GM18511 (cell line): Measurements from ENCODE around the gene NOG.

Experiments used
- ATAC-seq: cut with Tn5 transposase; IDR thresholded peaks from one replicate; pipeline ENCODE4 v1.9.1; 2021; ENCODE audit warnings: mild to moderate bottlenecking, moderate library complexity; ENCODE audit not compliant: unreplicated experiment

The NOG gene

DNA sequence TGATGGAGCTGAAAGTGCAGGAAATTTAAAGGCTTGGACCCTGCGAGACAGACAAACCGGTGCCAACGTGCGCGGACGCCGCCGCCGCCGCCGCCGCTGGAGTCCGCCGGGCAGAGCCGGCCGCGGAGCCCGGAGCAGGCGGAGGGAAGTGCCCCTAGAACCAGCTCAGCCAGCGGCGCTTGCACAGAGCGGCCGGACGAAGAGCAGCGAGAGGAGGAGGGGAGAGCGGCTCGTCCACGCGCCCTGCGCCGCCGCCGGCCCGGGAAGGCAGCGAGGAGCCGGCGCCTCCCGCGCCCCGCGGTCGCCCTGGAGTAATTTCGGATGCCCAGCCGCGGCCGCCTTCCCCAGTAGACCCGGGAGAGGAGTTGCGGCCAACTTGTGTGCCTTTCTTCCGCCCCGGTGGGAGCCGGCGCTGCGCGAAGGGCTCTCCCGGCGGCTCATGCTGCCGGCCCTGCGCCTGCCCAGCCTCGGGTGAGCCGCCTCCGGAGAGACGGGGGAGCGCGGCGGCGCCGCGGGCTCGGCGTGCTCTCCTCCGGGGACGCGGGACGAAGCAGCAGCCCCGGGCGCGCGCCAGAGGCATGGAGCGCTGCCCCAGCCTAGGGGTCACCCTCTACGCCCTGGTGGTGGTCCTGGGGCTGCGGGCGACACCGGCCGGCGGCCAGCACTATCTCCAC lies at the start of gene NOG:
TSS of gene NOG (plus strand) at position 54 of the 674 bp plus-strand sequence. CDS start at position 579, 525 bp downstream.
- ATAC-seq = peak; percentile 58

- ATAC-seq = no peak
Measured at GRCh38 chr17:56545106-56545505, 48.4 kb upstream of the NOG start.

DNA sequence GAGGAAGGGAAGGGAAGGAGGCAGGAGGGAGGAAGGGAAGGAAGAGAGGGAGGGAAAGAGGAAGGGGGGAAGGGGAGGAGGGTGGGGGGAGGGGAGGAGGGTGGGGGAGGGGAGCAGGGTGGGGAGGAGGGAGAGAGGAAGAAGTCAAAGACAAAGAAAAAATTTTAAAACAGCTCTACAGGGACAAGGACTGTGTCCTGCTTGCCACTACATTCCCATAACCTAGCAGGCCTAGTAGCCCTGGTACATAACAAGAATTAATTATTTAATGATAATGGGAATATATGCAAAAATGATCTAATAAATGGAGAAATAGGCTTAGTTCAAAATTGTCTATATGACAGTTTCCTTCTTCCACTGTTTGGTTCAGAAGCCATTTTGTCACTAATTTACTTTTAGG lies 47.6 kb upstream of the NOG start:
- ATAC-seq = no peak

DNA sequence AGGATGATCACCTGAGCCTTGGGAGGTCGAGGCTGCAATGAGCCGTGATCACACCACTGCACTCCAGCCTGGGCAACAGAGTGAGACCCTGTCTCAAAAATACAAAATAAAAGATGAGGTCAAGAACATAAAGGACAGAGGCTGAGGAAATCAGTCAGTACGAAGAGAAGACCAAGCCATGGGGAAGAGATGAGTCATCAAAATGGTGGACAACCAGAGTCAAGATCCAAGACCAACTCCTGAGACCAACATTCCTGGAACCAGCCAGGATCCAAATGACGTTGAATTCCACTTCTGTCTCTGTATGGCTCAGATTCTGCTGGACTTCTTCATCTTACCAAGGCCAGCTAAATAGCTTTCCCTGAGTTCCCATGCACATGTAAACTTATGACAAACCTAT lies 44.8 kb upstream of the NOG start:
- no peak for ATAC-seq

DNA sequence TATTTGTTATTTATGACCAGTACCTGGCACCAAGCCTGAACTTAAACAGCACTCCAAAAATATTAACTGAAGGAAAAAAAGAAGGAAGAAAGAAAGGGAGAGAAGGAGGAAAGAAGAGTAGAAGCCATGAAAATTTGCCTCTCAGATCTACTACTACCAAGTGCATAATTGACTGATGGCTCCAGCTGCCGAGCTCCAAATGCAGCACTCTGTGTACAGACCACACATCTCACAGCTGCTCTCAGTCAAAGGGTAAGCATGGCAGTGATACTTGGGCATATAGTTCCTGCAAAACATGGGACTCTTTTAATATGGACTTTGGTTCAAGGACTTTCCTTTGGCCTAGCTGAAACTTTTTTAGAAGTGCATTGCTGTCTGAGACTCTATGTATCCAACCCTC lies 44.0 kb upstream of the NOG start:
- no peak for ATAC-seq

DNA sequence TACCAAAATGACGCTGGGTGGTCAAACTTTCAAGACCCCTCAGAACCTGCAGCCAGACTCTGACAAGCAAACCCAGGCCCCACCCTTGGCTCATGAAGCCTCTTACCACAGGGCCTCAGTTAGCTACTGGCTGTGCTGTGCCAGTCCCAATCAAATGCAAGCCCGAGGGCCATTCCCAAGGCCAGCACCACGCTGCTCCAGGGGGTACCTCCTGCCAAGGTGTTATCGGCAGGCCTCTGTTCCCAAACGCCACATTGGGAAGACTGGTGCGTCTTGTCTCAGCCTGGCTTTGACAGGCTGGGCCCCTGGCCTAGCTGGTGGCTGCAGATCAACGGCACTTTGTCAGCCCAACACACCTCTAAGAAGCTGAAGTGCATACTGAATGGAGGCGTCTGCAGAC lies 35.8 kb upstream of the NOG start:
- no peak for ATAC-seq

DNA sequence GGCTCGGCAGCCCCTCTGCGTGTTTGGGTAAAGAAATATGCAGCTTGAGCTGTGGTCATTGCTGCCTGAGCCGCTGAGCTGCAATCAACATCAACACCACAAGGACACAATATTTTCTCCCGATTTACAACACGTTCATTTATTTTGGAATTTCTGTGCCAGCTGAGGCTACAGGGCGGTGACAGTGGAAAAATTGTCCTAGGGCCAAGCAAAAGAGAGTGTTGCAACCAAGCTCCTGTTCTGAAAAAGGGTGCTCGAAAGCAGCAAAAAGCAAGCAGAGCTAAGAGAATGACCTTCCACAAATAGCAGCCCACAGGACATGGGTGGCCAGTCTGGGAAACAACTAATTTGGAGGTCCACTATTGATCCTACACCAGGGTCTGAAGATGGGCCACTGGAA lies 35.4 kb upstream of the NOG start:
- ATAC-seq = no peak

GRCh38 chr17:56570199-56570598 lies 23.3 kb upstream of the NOG start:
- ATAC-seq = no peak

- no peak for ATAC-seq
Measured at GRCh38 chr17:56571456-56571855, 22.0 kb upstream of the NOG start.

GRCh38 chr17:56577190-56577842 lies 16.2 kb upstream of the NOG start:
- no peak for ATAC-seq

- ATAC-seq = no peak
Measured at GRCh38 chr17:56577843-56578204, 15.7 kb upstream of the NOG start.

DNA sequence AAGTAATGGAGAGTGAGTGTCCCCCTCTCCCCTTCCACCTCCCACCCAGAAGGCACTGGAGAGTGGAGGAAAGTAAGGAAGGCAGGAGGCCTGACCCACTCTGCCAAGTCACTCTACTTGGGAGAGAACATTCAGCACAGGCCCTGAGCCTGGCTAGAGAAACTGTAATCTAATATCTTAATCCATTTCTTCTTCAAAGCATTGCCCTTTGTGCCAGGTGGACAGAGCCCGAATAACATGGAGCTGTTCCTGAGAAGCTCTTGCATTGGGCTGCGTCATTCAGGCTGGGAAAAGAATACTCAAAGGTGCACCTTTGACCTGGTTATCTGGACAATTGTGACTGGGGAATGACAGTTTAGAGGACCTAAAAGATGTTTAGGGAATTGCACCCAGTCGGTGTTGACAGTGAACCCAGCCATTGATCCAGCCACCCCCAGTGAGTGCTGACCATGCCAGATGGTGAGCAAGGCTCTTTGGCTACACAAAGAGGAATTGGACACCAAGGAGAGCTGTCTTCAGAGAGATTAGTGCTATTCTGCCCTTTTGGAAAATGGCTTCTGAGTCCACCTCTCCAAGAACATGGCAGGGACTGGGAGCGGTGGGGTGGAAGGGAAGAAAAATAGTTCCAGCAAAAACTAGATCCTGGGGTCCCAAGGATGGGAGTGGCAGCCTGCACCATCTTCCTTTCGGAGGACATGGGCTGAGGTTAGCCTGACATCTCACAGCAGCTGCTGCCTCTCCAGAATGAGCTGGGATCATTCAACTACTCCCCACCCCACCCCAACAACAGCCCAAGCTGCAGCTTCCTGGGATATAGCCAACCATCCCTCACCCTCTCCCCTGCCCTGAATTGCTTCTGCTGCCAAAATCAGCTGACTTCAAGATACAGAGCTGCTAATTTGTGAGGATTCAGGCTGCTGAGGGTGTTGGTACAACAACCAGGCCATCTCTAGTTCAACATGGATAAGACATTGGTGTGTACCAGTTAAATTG lies 11.6 kb upstream of the NOG start:
- ATAC-seq = no peak

GRCh38 chr17:56583772-56584171 lies 9.7 kb upstream of the NOG start:
- ATAC-seq = no peak

DNA sequence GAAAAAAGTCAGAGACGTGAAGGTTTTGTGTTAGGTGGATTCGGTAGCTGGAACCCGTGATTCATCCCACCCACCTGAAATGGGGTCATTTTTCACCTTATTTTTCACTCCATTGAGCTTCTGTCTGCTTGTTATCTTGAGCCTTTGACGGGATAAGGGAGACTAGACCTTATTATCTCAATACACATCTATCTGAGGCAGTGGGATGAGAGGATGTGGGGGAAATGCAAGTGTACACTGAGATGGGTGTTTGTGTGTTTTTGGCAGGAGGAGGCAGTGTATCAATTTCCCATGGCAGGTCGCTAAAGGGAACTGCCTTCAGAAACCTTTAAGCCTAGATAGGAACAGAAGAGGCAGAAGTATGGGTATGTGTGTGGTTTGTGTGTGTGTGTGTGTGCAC lies 6.2 kb upstream of the NOG start:
- no peak for ATAC-seq

- peak; percentile 64 for ATAC-seq
Measured at GRCh38 chr17:56592487-56593085, 913 bp upstream of the NOG start.

DNA sequence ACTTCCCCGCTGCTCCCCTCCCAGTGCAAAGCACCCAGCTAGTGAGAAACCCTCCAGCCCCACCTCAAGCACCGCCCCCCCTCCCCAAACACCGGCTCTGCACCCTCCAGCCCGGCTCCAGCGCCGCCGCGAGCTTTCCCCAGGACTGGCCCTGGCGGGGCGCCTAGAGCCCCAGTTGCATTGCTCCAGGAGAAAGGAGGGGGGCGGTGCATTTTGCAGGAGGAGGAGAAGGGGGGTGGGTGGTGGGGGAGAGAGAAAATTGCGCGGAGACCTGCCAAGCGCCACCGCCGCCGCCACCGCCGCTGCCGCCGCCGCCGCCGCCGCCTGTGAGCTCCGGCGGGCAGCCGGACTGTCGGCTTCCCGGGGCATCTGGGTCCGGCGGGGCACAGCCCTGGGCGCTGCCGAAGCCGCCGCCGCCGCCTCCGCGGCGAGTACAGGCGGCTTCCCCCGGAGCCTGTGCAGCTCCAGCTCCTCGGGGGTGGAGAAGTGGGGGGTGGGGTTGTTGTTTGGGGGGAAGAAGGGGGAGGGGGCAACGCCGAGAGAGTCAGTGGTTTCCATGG lies 333 bp upstream of the NOG start:
- ATAC-seq = no peak

DNA sequence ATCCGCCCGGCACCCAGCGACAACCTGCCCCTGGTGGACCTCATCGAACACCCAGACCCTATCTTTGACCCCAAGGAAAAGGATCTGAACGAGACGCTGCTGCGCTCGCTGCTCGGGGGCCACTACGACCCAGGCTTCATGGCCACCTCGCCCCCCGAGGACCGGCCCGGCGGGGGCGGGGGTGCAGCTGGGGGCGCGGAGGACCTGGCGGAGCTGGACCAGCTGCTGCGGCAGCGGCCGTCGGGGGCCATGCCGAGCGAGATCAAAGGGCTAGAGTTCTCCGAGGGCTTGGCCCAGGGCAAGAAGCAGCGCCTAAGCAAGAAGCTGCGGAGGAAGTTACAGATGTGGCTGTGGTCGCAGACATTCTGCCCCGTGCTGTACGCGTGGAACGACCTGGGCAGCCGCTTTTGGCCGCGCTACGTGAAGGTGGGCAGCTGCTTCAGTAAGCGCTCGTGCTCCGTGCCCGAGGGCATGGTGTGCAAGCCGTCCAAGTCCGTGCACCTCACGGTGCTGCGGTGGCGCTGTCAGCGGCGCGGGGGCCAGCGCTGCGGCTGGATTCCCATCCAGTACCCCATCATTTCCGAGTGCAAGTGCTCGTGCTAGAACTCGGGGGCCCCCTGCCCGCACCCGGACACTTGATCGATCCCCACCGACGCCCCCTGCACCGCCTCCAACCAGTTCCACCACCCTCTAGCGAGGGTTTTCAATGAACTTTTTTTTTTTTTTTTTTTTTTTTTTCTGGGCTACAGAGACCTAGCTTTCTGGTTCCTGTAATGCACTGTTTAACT lies 1.0 kb downstream of the NOG start:
- no peak for ATAC-seq

DNA sequence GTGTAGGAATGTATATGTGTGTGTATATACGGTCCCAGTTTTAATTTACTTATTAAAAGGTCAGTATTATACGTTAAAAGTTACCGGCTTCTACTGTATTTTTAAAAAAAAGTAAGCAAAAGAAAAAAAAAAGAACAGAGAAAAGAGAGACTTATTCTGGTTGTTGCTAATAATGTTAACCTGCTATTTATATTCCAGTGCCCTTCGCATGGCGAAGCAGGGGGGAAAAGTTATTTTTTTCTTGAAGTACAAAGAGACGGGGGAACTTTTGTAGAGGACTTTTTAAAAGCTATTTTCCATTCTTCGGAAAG lies 1.6 kb downstream of the NOG start:
- ATAC-seq = no peak

DNA sequence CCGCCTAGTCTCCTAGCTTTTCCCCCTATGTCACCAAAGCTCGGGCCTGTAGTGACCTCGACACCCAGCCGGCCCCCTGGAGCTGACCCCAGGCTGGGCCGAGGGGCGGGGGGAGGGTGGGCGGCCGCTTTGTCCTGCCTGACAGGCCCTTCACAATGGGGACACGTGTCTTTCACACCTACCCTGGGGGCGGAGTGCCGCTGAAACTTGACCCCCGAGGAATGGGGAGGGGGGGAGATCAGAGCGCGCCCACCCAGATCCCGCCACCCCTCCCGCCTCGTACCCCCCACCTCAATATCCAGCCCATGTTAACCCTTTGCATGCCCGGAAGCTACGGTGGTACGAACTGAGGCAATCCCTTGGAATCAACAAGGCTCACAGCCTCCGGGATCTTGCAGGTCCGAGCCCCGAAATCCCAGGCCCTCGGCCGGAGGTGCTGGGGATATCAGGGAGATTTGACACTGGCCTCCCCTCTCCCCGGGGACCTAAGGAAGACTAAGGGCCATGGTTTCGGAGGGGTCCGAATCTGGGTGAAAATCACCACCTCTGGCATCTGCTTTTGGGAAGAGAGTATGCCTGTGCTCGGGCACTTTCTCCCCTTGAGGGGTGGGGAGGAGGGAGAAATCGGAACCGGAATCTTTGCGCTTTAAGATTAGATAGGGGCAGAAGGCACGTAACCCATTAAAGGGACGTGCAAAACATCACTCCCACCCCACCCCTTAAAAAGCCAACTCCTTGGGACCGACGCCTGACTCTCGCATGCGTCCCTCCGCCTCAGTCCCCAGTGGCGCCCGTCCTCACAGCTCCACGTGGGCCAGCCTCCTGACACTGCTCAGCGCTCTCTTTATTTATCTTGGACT lies 2.6 kb downstream of the NOG start:
- ATAC-seq = no peak
